Gastrocnemius medialis (tissue), 4 donors: Measurements from ENCODE around the gene APP.

Experiments
- CTCF ChIP-seq, 5 experiments: fragments of 450-650 bp in 3 of 5; fragments of 200-600 bp in 2 of 5; sonication (generic) in 2 of 5; IDR thresholded peaks in 4 of 5; conservative IDR thresholded peaks in 1 of 5; 1 replicate in 4 of 5; 2 replicates in 1 of 5; pipeline ENCODE4 v1.5.1; 2016 to 2019; ENCODE audit warnings: antibody characterized with exemption in 5 of 5, mild to moderate bottlenecking in 3 of 5, moderate library complexity in 3 of 5
- POLR2A ChIP-seq, 2 donors: fragments of 450-650 bp; IDR thresholded peaks; one replicate each; pipeline ENCODE4 v1.6.1; 2017; ENCODE audit warnings: antibody characterized with exemption in 2 of 2, mild to moderate bottlenecking in 2 of 2, moderate library complexity in 2 of 2

GRCh38 chr21:26168371-26168770 lies 2.2 kb downstream of the APP start:
- TF ChIP-seq POLR2A (IDR thresholded peaks at IDR 0.05) (no peak), CTCF (IDR thresholded peaks at IDR 0.05 in 4 of 5, conservative IDR thresholded peaks at IDR 0.05 in 1 of 5) (no peak)
